Tibial artery (tissue), 4 donors: ENCODE data around the gene PGLYRP2.

ENCODE experiments used
- DNase-seq, 2 donors: peaks; one replicate each; pipeline ENCODE4 v3.0.0-alpha.2; 2019
- H3K27ac ChIP-seq, 2 donors: fragments of 200-600 bp; sonication (generic) in 1 of 2; 1 replicate in 1 of 2; 2 replicates in 1 of 2; pipeline ENCODE4 v1.5.1; 2018 to 2019; ENCODE audit warnings: mild to moderate bottlenecking in 1 of 2
- H3K27me3 ChIP-seq, 2 donors: fragments of 200-600 bp; sonication (generic) in 1 of 2; one replicate each; pipeline versions ENCODE4 v1.5.1 to v1.6.0; 2016 to 2019
- H3K36me3 ChIP-seq, 3 donors: fragments of 200-600 bp; sonication (generic) in 2 of 3; one replicate each; pipeline ENCODE4 v1.5.1; 2016 to 2019; ENCODE audit warnings: mild to moderate bottlenecking in 2 of 3
- H3K4me1 ChIP-seq, 4 donors: fragments of 200-600 bp; sonication (generic) in 2 of 4; 1 replicate in 3 of 4; 2 replicates in 1 of 4; pipeline ENCODE4 v1.5.1; 2016 to 2019
- H3K4me3 ChIP-seq, 2 donors: fragments of 200-600 bp; sonication (generic) in 1 of 2; 1 replicate in 1 of 2; 2 replicates in 1 of 2; pipeline ENCODE4 v1.5.1; 2018 to 2019; ENCODE audit warnings: mild to moderate bottlenecking in 2 of 2
- H3K9me3 ChIP-seq, 3 donors: fragments of 200-600 bp; sonication (generic) in 1 of 3; one replicate each; pipeline ENCODE4 v1.5.1; 2016 to 2019
- intact Hi-C: fragments of 100-400 bp; cut with DNase I; formaldehyde crosslinking; loops from one replicate; pipeline ENCODE4 v1.15.0; 2023; ENCODE audit warnings: low total_unique reads
- TF ChIP-seq, protein P1 (sequence below), 2 experiments: fragments of 200-600 bp in 1 of 2; fragments of 450-650 bp in 1 of 2; IDR thresholded peaks; one replicate each; pipeline ENCODE4 v1.5.1; 2017 to 2019; ENCODE audit warnings: antibody characterized with exemption in 2 of 2, mild to moderate bottlenecking in 1 of 2, moderate library complexity in 1 of 2

Gene PGLYRP2

DNA sequence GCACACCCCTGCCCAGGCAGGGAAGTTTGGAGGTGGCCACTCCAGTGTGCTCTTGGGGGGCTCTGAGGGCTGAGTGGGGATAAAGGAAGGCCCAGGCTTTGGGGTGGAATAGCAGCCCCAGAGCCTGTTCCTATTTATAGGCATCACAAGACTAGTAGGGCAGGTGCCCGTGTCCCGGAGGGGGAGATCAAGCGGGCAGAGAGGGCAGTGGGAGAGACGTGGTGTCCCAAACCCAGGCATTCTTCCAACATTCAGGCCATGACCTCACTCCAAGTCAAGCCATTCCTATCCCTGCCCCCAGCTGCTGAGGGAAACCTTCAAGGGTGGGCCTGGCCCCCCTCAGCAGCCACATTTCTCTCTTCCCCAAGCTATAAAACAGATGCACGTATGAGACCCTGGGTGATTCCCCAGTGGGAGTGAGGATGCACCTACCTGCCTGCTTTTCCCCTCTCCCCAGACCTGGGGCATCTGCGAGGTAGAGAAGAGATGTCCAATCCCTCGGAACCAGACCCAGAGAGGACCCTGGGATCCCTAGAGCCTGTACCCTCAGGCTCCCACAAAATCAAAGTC lies 33.4 kb downstream of the PGLYRP2 start:
- peaks cover 0 to 56% (median 48%) of the 10 kb centered on the region in 4 donors for H3K4me1 ChIP-seq
- H3K36me3 ChIP-seq = peaks cover 0 to 12% (median 0%) of the 10 kb centered on the region in 3 donors
- H3K27ac ChIP-seq = peak overlapping the region; percentile 75 to 79
- H3K4me3 ChIP-seq = no peak overlapping the region
- TF ChIP-seq, protein P1, sequence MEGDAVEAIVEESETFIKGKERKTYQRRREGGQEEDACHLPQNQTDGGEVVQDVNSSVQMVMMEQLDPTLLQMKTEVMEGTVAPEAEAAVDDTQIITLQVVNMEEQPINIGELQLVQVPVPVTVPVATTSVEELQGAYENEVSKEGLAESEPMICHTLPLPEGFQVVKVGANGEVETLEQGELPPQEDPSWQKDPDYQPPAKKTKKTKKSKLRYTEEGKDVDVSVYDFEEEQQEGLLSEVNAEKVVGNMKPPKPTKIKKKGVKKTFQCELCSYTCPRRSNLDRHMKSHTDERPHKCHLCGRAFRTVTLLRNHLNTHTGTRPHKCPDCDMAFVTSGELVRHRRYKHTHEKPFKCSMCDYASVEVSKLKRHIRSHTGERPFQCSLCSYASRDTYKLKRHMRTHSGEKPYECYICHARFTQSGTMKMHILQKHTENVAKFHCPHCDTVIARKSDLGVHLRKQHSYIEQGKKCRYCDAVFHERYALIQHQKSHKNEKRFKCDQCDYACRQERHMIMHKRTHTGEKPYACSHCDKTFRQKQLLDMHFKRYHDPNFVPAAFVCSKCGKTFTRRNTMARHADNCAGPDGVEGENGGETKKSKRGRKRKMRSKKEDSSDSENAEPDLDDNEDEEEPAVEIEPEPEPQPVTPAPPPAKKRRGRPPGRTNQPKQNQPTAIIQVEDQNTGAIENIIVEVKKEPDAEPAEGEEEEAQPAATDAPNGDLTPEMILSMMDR (IDR thresholded peaks at IDR 0.05) = no peak
- DNase-seq = peak in 1 of 2 donors; percentile 88
- no peaks in the 10 kb centered on the region for H3K9me3 ChIP-seq
- intact Hi-C loops = no loop called here
- no peaks in the 10 kb centered on the region for H3K27me3 ChIP-seq

GRCh38 chr19:15445227-15445605 lies 34.1 kb downstream of the PGLYRP2 start:
- Histone ChIP-seq H3K36me3 (peaks cover 0 to 12% (median 0%) of the 10 kb centered on the region in 3 donors), H3K4me1 (peaks cover 0 to 56% (median 48%) of the 10 kb centered on the region in 4 donors), H3K27ac (peak overlapping the region; percentile 75 to 79), H3K9me3 (no peaks in the 10 kb centered on the region), H3K4me3 (no peak overlapping the region), H3K27me3 (no peaks in the 10 kb centered on the region)
- no peak for DNase-seq
- intact Hi-C loops = no loop called here
- TF ChIP-seq, protein P1 (IDR thresholded peaks at IDR 0.05) = no peak

GRCh38 chr19:15444505-15445226 lies 34.6 kb downstream of the PGLYRP2 start:
- H3K4me1 ChIP-seq = peaks cover 0 to 61% (median 51%) of the 10 kb centered on the region in 4 donors
- H3K27ac ChIP-seq = peak overlapping the region; percentile 75 to 79
- H3K9me3 ChIP-seq = no peaks in the 10 kb centered on the region
- DNase-seq = peak in 1 of 2 donors; percentile 82
- H3K27me3 ChIP-seq = no peaks in the 10 kb centered on the region
- peaks cover 0 to 17% (median 0%) of the 10 kb centered on the region in 3 donors for H3K36me3 ChIP-seq
- TF ChIP-seq, protein P1 (IDR thresholded peaks at IDR 0.05) = no peak
- intact Hi-C loops = no loop called here
- H3K4me3 ChIP-seq = no peak overlapping the region

- H3K27me3 ChIP-seq = no peaks in the 10 kb centered on the region
- intact Hi-C loops = no loop called here
- H3K4me1 ChIP-seq = peaks cover 0 to 63% (median 53%) of the 10 kb centered on the region in 4 donors
- no peak overlapping the region for H3K4me3 ChIP-seq
- peak overlapping the region; percentile 75 to 79 for H3K27ac ChIP-seq
- no peaks in the 10 kb centered on the region for H3K9me3 ChIP-seq
- DNase-seq = peak; percentile 61 to 93
- peaks cover 0 to 26% (median 0%) of the 10 kb centered on the region in 3 donors for H3K36me3 ChIP-seq
- TF ChIP-seq, protein P1 (IDR thresholded peaks at IDR 0.05) = no peak
These were observed 35.5 kb downstream of the PGLYRP2 start for GRCh38 chr19:15443838-15444237.

- Histone ChIP-seq H3K27ac (peak overlapping the region; percentile 75 to 79), H3K27me3 (no peaks in the 10 kb centered on the region), H3K36me3 (peaks cover 0 to 31% (median 0%) of the 10 kb centered on the region in 3 donors), H3K4me3 (no peak overlapping the region), H3K9me3 (no peaks in the 10 kb centered on the region), H3K4me1 (peaks cover 0 to 63% (median 54%) of the 10 kb centered on the region in 4 donors)
- DNase-seq = no peak
- intact Hi-C loops = no loop called here
- TF ChIP-seq, protein P1 (IDR thresholded peaks at IDR 0.05) = no peak
These were observed 36.0 kb downstream of the PGLYRP2 start for GRCh38 chr19:15443325-15443724.
